HepG2 (cell line): ENCODE results near the gene ZNRD2.

ENCODE experiments used
- CCAR2 ChIP-seq: fragments of 200-400 bp; formaldehyde crosslinking; optimal IDR thresholded peaks from 2 replicates; pipeline ENCODE3; 2018; ENCODE audit warnings: low read depth, mild to moderate bottlenecking, low read length, moderate library complexity
- CREB1 ChIP-seq, 2 experiments: fragments of 450-650 bp in 1 of 2; IDR thresholded peaks; 2 replicates each; pipeline ENCODE4 v1.6.1; 2016 to 2017; ENCODE audit warnings: control low read depth in 1 of 2, mild to moderate bottlenecking in 1 of 2, missing compliant biosample characterization in 1 of 2, missing genetic modification characterization in 1 of 2
- CTCF ChIP-seq: sonication (generic); formaldehyde crosslinking; IDR thresholded peaks from 2 replicates; pipeline ENCODE4 v1.5.0; 2020; ENCODE audit warnings: mild to moderate bottlenecking, missing genetic modification reagents, moderate library complexity
- IKZF1 ChIP-seq: fragments of 450-650 bp; IDR thresholded peaks from 2 replicates; pipeline ENCODE4 v1.7.1; 2016
- ISL2 ChIP-seq: sonication (generic); formaldehyde crosslinking; IDR thresholded peaks from 2 replicates; pipeline ENCODE4 v1.5.0; 2020; ENCODE audit warnings: missing genetic modification reagents
- NFE2 ChIP-seq: sonication (generic); formaldehyde crosslinking; IDR thresholded peaks from 2 replicates; pipeline ENCODE4 v1.4.0; 2020; ENCODE audit warnings: missing genetic modification reagents
- RELA ChIP-seq: sonication (generic); formaldehyde crosslinking; IDR thresholded peaks from 2 replicates; pipeline ENCODE4 v1.4.0; 2020; ENCODE audit warnings: missing genetic modification reagents
- TP53 ChIP-seq: sonication (generic); formaldehyde crosslinking; conservative IDR thresholded peaks from 2 replicates; pipeline ENCODE4 v1.4.0; 2020; ENCODE audit warnings: missing genetic modification reagents
- ZBTB2 ChIP-seq: sonication (generic); formaldehyde crosslinking; IDR thresholded peaks from 2 replicates; pipeline ENCODE4 v1.8.0; 2022; ENCODE audit warnings: low read depth, missing genetic modification reagents
- ZBTB49 ChIP-seq: sonication (generic); formaldehyde crosslinking; IDR thresholded peaks from 2 replicates; pipeline ENCODE4 v1.4.0; 2020; ENCODE audit warnings: missing genetic modification reagents, borderline replicate concordance
- ZNF274 ChIP-seq: sonication (generic); formaldehyde crosslinking; IDR thresholded peaks from 2 replicates; pipeline ENCODE4 v1.5.1; 2020; ENCODE audit warnings: mild to moderate bottlenecking, missing genetic modification reagents
- ZNF280D ChIP-seq: sonication (generic); formaldehyde crosslinking; IDR thresholded peaks from 2 replicates; pipeline ENCODE4 v1.5.1; 2020; ENCODE audit warnings: mild to moderate bottlenecking, missing genetic modification reagents

- no peak for TF ChIP-seq CTCF
- no peak for TF ChIP-seq CCAR2
- no peak for TF ChIP-seq TP53 (CRISPR knock-in tag)
- no peak; the same call in 1 of the 2 replicates for TF ChIP-seq RELA (CRISPR knock-in tag)
- TF ChIP-seq ZNF274, result no peak
- TF ChIP-seq ISL2 (CRISPR knock-in tag), result no peak
- TF ChIP-seq ZBTB49 (CRISPR knock-in tag), result no peak
- TF ChIP-seq ZNF280D (CRISPR knock-in tag), result no peak
- TF ChIP-seq IKZF1, result no peak
- peak; percentile 39; the same call in 1 of the 2 replicates for TF ChIP-seq ZBTB2 (CRISPR knock-in tag)
- TF ChIP-seq NFE2 (CRISPR knock-in tag), result no peak
- no peak for TF ChIP-seq CREB1 (IDR thresholded peaks at IDR 0.05)
- TF ChIP-seq CREB1 (CRISPR knock-in tag; IDR thresholded peaks at IDR 0.05), result no peak
Measured at GRCh38 chr11:65615950-65616574, 45.8 kb downstream of the ZNRD2 start.
